NCI-H1105 (cell line): Measurements from ENCODE around the gene LMCD1.

ENCODE experiments used
- DNase-seq: peaks from one replicate; lab custom pipeline; 2025; lab: John Stamatoyannopoulos, UW

Gene LMCD1, protein sequence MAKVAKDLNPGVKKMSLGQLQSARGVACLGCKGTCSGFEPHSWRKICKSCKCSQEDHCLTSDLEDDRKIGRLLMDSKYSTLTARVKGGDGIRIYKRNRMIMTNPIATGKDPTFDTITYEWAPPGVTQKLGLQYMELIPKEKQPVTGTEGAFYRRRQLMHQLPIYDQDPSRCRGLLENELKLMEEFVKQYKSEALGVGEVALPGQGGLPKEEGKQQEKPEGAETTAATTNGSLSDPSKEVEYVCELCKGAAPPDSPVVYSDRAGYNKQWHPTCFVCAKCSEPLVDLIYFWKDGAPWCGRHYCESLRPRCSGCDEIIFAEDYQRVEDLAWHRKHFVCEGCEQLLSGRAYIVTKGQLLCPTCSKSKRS

GRCh38 chr3:8501371-8502131 is at the start of gene LMCD1:
LMCD1 (plus strand) TSS chr3:8501823; CDS start chr3:8501939, 116 bp downstream.
- peak; percentile 80 for DNase-seq

DNA sequence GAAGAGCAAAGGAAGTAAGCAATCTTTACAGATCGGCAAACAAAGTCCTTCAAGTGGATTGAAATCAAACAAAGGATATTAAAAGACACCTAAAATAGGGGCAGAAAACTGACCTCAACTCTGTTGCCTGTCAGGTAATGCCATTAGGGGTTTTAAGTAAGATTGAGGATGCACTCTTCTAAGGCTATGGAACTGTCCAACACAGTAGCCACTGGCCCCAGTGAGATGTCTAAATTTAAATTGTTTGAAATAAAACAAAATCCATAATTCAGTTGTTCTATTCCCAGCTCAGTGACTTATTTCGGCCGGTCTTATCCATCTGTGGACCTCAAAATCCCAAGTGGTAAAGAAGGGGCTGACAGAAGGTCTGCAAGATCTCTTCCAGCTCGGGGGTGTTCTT is 49.5 kb upstream of the LMCD1 start:
- DNase-seq, result no peak

GRCh38 chr3:8453153-8453552 is 48.5 kb upstream of the LMCD1 start:
- DNase-seq, result no peak

GRCh38 chr3:8455526-8456411 is 45.9 kb upstream of the LMCD1 start:
- DNase-seq, result no peak

DNA sequence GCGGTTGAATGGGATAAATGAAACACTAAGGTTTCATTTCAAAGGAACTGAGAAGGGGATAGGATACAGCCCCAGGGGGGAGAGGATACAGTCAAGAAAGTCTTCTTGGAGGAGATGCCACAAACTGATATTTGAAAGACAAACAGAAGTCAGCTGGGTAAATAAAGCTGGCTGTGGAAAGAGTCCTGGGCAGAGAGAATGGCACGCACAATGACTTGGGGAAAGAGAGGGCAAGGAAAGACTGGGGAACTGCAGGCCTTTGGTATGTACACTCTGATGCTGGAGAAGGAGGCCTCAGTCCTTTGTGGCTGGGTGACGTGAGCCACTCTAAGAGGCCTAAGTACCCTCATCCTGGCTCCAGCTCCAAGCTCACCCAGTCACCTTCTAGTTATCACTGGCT is 45.2 kb upstream of the LMCD1 start:
- no peak for DNase-seq

DNA sequence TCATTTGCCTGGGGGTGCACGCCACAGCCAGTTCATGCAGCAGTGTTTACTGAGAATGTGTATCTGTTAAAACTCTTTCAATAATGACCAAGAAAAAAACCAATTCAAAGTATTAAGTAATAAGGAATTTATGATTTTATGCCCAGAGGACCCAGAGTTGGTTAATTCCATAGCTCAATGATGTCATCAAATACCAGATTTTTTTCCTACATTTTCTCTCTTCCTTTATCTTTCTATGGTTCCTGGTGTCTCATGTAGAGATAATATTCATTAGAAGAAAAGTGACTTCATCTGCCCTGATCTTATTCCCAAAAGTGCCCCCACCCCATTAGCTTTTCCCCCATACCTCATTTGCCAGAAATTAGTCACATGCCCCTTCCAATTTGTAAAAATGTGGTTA is 44.6 kb upstream of the LMCD1 start:
- no peak for DNase-seq

DNA sequence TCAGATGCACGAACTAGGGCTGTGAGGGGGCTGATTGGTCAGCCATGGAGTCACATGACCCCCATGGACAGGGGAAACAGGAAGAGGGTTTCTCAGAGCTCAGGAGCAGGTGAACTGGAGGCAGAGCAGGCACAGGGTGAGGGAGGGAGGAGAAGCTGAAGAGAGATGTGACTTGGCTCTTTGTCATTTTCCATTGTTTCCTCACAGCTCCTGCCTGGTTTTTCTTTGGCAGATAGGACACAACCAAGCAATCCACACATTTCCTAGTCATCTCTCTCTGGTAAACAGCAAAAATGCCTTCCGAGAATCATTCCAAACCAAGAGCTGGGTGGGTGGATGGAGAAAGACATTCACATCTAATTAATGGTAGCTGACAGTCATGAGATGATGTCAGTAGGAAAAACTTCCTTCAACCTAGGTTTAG is 43.4 kb upstream of the LMCD1 start:
- DNase-seq, result no peak

DNA sequence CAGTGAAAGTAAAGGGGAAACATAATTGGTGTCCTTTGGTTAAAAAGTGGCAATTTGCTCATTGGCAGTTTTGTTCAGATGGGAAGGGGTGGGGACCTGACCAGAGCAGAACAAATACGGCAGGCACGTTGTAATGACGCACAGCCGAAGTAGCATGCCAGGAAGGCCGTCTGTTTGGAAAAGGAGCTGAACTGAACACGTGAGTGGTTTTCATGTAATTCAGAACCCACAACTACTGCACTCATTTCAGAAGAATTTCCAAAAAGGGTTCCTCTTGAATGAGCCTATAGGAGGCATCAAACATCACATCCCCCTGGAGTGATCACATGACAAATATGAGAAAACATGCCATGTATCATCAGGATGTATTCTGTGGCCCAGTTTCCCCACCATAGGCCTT is 42.9 kb upstream of the LMCD1 start:
- no peak for DNase-seq

GRCh38 chr3:8460050-8460708 is 41.4 kb upstream of the LMCD1 start:
- no peak for DNase-seq

- DNase-seq, result no peak
Observed at GRCh38 chr3:8460815-8461456, 40.7 kb upstream of the LMCD1 start.

- DNase-seq, result no peak
Observed at GRCh38 chr3:8464668-8465067, 37.0 kb upstream of the LMCD1 start.

DNA sequence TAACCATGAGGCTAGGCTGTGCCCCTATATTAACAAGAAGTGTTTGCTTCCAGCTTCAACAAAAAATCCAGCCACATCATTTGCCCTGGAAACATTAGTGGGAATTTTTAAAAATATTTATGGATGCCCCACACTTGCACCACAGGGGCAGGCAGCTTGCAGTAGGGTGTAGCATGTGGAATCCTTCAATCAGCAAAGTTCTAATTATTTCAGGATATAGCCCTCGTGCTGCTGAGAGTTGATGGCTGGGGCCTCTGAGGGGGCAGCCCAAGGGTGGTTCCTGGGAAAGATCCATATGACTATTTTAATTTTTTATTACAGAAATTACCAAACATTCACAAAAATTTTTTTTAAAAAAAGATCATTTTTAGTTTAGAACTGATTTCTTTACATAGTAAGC is 35.1 kb upstream of the LMCD1 start:
- DNase-seq, result no peak

DNA sequence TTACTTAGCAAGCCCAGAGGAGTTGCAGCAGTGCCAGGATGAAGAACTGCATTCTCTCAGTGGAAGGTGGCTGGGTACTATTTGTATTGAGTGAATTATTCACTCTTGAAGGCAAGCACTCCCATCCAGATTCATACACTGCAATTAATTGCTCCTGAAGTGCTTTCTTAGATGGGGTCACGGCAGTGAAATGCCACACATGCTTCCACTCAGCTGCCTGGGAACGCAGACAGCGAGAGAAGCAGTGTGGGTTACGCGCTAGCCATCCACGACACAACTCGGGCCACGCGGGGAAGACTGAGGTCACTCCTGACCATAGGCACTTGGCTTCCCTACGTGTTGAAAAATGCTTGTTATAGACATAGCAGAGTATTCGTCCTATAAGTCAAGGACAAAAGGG is 30.8 kb upstream of the LMCD1 start:
- no peak for DNase-seq

GRCh38 chr3:8472549-8472948 is 29.1 kb upstream of the LMCD1 start:
- DNase-seq, result no peak

GRCh38 chr3:8473029-8473428 is 28.6 kb upstream of the LMCD1 start:
- no peak for DNase-seq

- no peak for DNase-seq
Observed at GRCh38 chr3:8473990-8474389, 27.6 kb upstream of the LMCD1 start.

GRCh38 chr3:8474991-8475390 is 26.6 kb upstream of the LMCD1 start:
- DNase-seq, result no peak

DNA sequence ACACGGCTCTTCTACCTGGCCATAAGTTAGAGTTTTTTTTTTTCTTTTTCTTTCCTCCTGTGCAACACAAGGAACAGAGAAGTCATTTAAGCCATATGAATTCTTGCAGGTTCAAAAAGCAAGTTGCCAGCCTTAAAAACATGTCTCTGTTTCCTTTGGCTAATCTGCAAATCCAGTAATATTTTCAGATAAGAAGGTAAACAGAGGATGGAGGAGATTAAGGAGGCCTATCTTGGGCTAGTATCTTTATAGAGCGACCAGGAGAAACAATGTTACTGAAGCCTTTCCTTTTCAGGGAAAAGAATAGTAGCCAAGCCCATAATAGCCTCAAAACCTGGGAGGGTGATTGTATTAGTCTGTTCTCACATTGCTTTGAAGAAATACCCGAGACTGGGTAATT is 20.9 kb upstream of the LMCD1 start:
- DNase-seq, result no peak

GRCh38 chr3:8481380-8481779 is 20.2 kb upstream of the LMCD1 start:
- no peak for DNase-seq

DNA sequence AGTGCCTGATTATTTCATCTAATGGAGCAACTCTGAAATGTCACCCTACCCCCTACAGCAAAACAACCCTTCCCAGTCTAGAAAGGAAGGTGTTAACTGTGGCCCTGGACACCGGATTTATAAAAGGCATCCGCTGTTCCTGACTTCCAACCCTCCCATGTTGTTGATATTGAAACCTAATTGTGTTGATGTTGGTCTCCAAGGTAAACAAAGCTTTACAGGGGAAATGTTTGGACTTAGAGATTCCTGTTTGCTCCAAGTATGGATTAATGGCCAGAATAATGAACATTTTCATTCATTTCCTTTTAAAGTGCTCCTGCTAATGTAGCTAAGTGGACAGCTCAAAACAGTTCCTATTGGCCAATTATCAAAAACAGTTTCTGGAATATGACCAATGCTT is 19.4 kb upstream of the LMCD1 start:
- DNase-seq, result no peak

DNA sequence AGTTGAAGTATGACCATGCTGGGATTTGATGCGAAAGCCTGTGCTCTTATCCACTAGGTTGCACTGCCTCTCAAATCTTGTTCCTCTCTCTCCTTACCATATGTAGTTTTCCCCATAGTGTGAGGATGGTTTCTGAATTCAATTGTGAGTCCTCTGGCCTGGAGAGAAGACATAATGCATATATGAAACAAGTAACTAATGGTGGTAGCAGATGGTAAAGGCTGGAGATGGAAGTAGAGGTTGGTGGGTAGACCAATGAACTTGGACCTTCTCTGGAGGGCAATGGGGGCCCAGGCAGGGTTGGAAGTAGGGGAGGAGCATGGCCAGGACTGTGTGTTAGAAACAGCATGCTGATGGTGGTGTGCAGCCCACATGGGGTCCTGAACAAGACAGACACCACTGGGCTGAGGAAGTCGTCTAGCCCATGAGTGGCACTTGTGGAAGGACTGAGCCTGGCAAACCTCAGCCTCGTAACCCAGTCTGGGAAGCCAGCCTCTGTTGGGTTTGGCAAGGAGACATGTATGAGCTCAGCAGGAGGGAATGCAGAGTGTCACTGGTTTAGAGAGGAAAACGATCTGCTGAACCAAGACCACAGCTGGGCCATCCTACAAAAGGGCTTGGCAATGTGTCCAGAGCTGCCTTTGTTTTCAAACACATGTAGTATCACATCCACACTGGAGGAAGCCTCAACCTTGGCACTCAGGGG is 18.5 kb upstream of the LMCD1 start:
- DNase-seq, result no peak
